Stomach (tissue), 9 donors: Measurements from ENCODE around the gene SNX3. TPM values are rescaled to one million over a fixed set of nuclear protein-coding genes. Genes with fewer than 3 reads are reported as not detected.

ENCODE experiments used
- DNase-seq, 2 donors: peaks; one replicate each; pipeline versions ENCODE4 v3.0.0 to v3.0.0-alpha.2; 2013 to 2019
- H3K27ac ChIP-seq, 5 donors: fragments of 200-600 bp in 4 of 5; sonication (generic) in 4 of 5; one replicate each; pipeline ENCODE4 v1.5.1; 2013 to 2019; ENCODE audit warnings: mild to moderate bottlenecking in 1 of 5, moderate library complexity in 1 of 5
- H3K27me3 ChIP-seq, 3 donors: fragments of 200-600 bp; sonication (generic); one replicate each; pipeline ENCODE4 v1.5.1; 2017 to 2019; ENCODE audit warnings: mixed run types in 1 of 3
- H3K36me3 ChIP-seq, 4 donors: fragments of 200-600 bp; sonication (generic); 1 replicate in 3 of 4; 2 replicates in 1 of 4; pipeline ENCODE4 v1.5.1; 2016 to 2019
- H3K4me1 ChIP-seq, 4 donors: fragments of 200-600 bp; sonication (generic); one replicate each; pipeline ENCODE4 v1.5.1; 2016 to 2019
- H3K4me3 ChIP-seq, 4 donors: fragments of 200-600 bp; sonication (generic) in 3 of 4; one replicate each; pipeline ENCODE4 v1.5.1; 2016 to 2019; ENCODE audit warnings: mild to moderate bottlenecking in 1 of 4
- H3K9me3 ChIP-seq, 4 donors: fragments of 200-600 bp; sonication (generic); one replicate each; pipeline ENCODE4 v1.5.1; 2016 to 2019
- CTCF ChIP-seq, 7 experiments: fragments of 450-650 bp in 4 of 7; fragments of 200-600 bp in 3 of 7; sonication (generic) in 3 of 7; IDR thresholded peaks; one replicate each; pipeline ENCODE4 v1.5.1; 2016 to 2019; ENCODE audit warnings: antibody characterized with exemption in 7 of 7, control low read depth in 2 of 7, mild to moderate bottlenecking in 1 of 7
- EP300 ChIP-seq: sonication (generic); formaldehyde crosslinking; IDR thresholded peaks from one replicate; pipeline ENCODE4 v1.6.1; 2017; ENCODE audit warnings: antibody characterized with exemption
- POLR2A ChIP-seq, 4 donors: fragments of 450-650 bp; IDR thresholded peaks; one replicate each; pipeline ENCODE4 v1.6.1; 2016; ENCODE audit warnings: antibody characterized with exemption in 4 of 4, control low read depth in 2 of 4, mild to moderate bottlenecking in 1 of 4, moderate library complexity in 1 of 4
- POLR2AphosphoS5 ChIP-seq, 3 donors: sonication (generic); formaldehyde crosslinking; IDR thresholded peaks; one replicate each; pipeline ENCODE4 v1.6.1; 2016; ENCODE audit warnings: antibody characterized with exemption in 3 of 3
- WGBS, 5 donors: extraction: QIAGEN DNeasy Blood & Tissue Kit in 3 of 5; methylation state at CpG; one replicate each; pipeline versions ENCODE4 v1.1.5 to v1.1.7; 2013 to 2018; 5-methylcytosine and 5-hydroxymethylcytosine counted together
- intact Hi-C: fragments of 100-400 bp; cut with DNase I; formaldehyde crosslinking; loops from one replicate; pipeline ENCODE4 v1.15.1; 2023; ENCODE audit warnings: low total_unique reads
- polyA plus RNA-seq, 3 donors: library from polyadenylated mRNA; stranded (reverse); fragments of 200-250 nt; gene quantifications; one replicate each; pipeline ENCODE4 v1.2.3, GENCODE V29; 2013
- total RNA-seq, 5 donors: library from RNA; depleted of rRNA; stranded (reverse); fragments of >200 nt; gene quantifications; one replicate each; pipeline versions ENCODE4 v1.1.0 to v1.2.3, GENCODE V29; 2014 to 2016
- donor health status: healthy with polysubstance abuse.
- donor health status: Bipolar disorder and iron deficiency.
- donor health status: healthy.

SNX3 gene
- total and polyA plus RNA-seq, 8 donors: 46.1 to 199 (median 144) TPM

GRCh38 chr6:108171918-108172516, 88.8 kb downstream of the SNX3 start:
- intact Hi-C loops: no loop called here
- 36 to 49% (median 46%) methylated on average over 2 to 3 of the region's 3 CpGs for WGBS, 5 donors
- Histone ChIP-seq H3K4me3 (no peak overlapping the region), H3K27me3 (peaks cover 52 to 100% (median 90%) of the 10 kb centered on the region in 3 donors), H3K27ac (no peak overlapping the region), H3K4me1 (peaks cover 33 to 68% (median 57%) of the 10 kb centered on the region in 4 donors), H3K9me3 (peaks cover 0 to 7% (median 0%) of the 10 kb centered on the region in 4 donors), H3K36me3 (no peaks in the 10 kb centered on the region)
- DNase-seq: no peak
- TF ChIP-seq POLR2A (IDR thresholded peaks at IDR 0.05) (no peak), POLR2AphosphoS5 (IDR thresholded peaks at IDR 0.05) (no peak), EP300 (no peak), CTCF (IDR thresholded peaks at IDR 0.05) (no peak)

GRCh38 chr6:108171291-108171917, 89.4 kb downstream of the SNX3 start:
- peaks cover 34 to 71% (median 60%) of the 10 kb centered on the region in 4 donors for H3K4me1 ChIP-seq
- H3K27me3 ChIP-seq: peaks cover 58 to 100% (median 90%) of the 10 kb centered on the region in 3 donors
- H3K36me3 ChIP-seq: no peaks in the 10 kb centered on the region
- TF ChIP-seq EP300 (no peak), POLR2AphosphoS5 (IDR thresholded peaks at IDR 0.05) (no peak), CTCF (IDR thresholded peaks at IDR 0.05) (no peak), POLR2A (IDR thresholded peaks at IDR 0.05) (no peak)
- intact Hi-C loops: no loop called here
- DNase-seq: no peak
- 22 to 33% (median 30%) methylated on average over 21 of the region's 21 CpGs for WGBS, 5 donors
- H3K4me3 ChIP-seq: no peak overlapping the region
- peaks cover 0 to 7% (median 0%) of the 10 kb centered on the region in 4 donors for H3K9me3 ChIP-seq
- no peak overlapping the region for H3K27ac ChIP-seq

DNA sequence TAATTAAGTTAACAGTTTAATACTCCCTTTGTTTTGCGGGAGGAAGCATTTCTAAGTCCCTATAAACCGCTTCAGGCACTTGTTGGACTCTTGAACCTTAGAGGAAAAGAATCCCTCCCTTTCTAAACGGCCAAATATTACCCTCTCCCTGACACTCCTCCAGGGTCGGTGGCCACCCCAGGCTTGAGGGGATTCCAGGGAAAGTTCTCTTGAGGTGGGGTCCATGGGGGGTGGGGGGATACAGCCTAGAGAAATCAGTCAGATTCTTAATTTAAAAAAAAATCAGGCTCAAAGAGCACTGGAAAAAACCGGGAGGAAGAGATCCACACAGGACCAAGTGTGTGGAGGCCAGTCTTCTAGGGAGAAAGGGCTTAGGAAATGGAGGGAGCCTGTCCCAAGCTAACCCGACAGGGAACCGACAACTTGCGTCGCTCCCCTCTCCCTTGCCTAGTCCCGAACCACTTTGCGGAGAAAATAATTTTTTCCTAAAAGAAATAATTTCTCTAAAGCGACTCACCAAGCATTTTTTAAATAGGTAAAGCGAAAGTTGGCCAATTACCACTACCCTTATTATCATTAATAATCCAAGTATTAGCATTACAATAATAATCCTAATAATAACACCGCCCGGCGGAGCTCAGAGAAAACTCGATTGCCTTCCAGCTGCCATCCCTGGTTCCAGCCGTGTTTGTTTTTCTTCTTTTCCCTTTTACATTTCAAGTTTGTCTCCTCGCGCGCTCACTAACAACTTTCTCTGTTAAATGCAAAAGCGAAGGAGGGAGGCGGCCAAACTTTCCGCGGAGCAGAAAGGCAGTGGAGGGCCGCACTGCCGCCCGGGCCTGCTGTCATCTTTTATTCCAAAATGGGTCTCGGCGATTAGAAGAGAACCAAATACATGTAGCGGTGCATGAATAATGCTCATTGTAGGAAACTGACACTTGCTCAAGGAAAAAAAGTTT, 90.2 kb downstream of the SNX3 start:
- H3K9me3 ChIP-seq: peaks cover 0 to 7% (median under 1%) of the 10 kb centered on the region in 4 donors
- DNase-seq: no peak
- intact Hi-C loops: no loop called here
- peaks cover 34 to 71% (median 60%) of the 10 kb centered on the region in 4 donors for H3K4me1 ChIP-seq
- H3K4me3 ChIP-seq: no peak overlapping the region
- no peaks in the 10 kb centered on the region for H3K36me3 ChIP-seq
- H3K27ac ChIP-seq: no peak overlapping the region
- TF ChIP-seq POLR2AphosphoS5 (IDR thresholded peaks at IDR 0.05) (no peak), CTCF (IDR thresholded peaks at IDR 0.05) (no peak), POLR2A (IDR thresholded peaks at IDR 0.05) (no peak), EP300 (no peak)
- peaks cover 58 to 100% (median 90%) of the 10 kb centered on the region in 3 donors for H3K27me3 ChIP-seq
- 14 to 21% (median 18%) methylated on average over 31 of the region's 31 CpGs for WGBS, 5 donors
